Measurements from ENCODE around the gene SLC23A2.
A peak's percentile ranks its signal among the peaks of the same experiment; 100 is the strongest.

The SLC23A2 gene

GRCh38 chr20:4966826-4967751 lies 34.2 kb downstream of the SLC23A2 start:
- FAIRE-seq, result no peak

GRCh38 chr20:4962241-4962855 lies 39.0 kb downstream of the SLC23A2 start:
- FAIRE-seq (no peak), DNase-seq (ENCODE audit: low spot score) (no peak)

More at GRCh38 chr20:4966826-4967751, 34.2 kb downstream of the SLC23A2 start:
- no peak for DNase-seq (ENCODE audit: low spot score)

- DNase-seq (ENCODE audit: low spot score) (no peak), FAIRE-seq (no peak)
Measured at GRCh38 chr20:4961746-4962145, 39.6 kb downstream of the SLC23A2 start.

GRCh38 chr20:4959592-4959991 lies 41.7 kb downstream of the SLC23A2 start:
- peak; percentile 37 for DNase-seq (ENCODE audit: low spot score)
- no peak for FAIRE-seq

- DNase-seq (ENCODE audit: low spot score) (no peak), FAIRE-seq (no peak)
Measured at GRCh38 chr20:4957939-4958362, 43.4 kb downstream of the SLC23A2 start.

GRCh38 chr20:4957187-4957586 lies 44.1 kb downstream of the SLC23A2 start:
- FAIRE-seq, result no peak

GRCh38 chr20:4956200-4956810 lies 45.0 kb downstream of the SLC23A2 start:
- DNase-seq (ENCODE audit: low spot score) (peak; percentile 58), FAIRE-seq (no peak)

More at GRCh38 chr20:4957187-4957586, 44.1 kb downstream of the SLC23A2 start:
- DNase-seq (ENCODE audit: low spot score), result no peak

GRCh38 chr20:4953881-4954280 lies 47.4 kb downstream of the SLC23A2 start:
- no peak for FAIRE-seq
- DNase-seq (ENCODE audit: low spot score), result no peak

- DNase-seq (ENCODE audit: low spot score), result no peak
- FAIRE-seq, result no peak
Measured at GRCh38 chr20:4952229-4952628, 49.1 kb downstream of the SLC23A2 start.

GRCh38 chr20:4951299-4951698 lies 50.0 kb downstream of the SLC23A2 start:
- FAIRE-seq, result no peak
- DNase-seq (ENCODE audit: low spot score), result peak; percentile 66

- DNase-seq (ENCODE audit: low spot score), result no peak
- FAIRE-seq, result no peak
Measured at GRCh38 chr20:4950841-4951240, 50.5 kb downstream of the SLC23A2 start.

- no peak for DNase-seq (ENCODE audit: low spot score)
- FAIRE-seq, result no peak
Measured at GRCh38 chr20:4950437-4950836, 50.9 kb downstream of the SLC23A2 start.

GRCh38 chr20:4949833-4950178 lies 51.5 kb downstream of the SLC23A2 start:
- DNase-seq (ENCODE audit: low spot score) (no peak), FAIRE-seq (no peak)

GRCh38 chr20:4947817-4948559 lies 53.3 kb downstream of the SLC23A2 start:
- FAIRE-seq, result no peak
- DNase-seq (ENCODE audit: low spot score), result no peak

GRCh38 chr20:4946986-4947385 lies 54.3 kb downstream of the SLC23A2 start:
- DNase-seq (ENCODE audit: low spot score) (no peak), FAIRE-seq (no peak)

GRCh38 chr20:4946585-4946984 lies 54.7 kb downstream of the SLC23A2 start:
- no peak for DNase-seq (ENCODE audit: low spot score)
- FAIRE-seq, result no peak

GRCh38 chr20:4944518-4945313 lies 56.6 kb downstream of the SLC23A2 start:
- no peak for FAIRE-seq
- DNase-seq (ENCODE audit: low spot score), result no peak

GRCh38 chr20:4942331-4942730 lies 59.0 kb downstream of the SLC23A2 start:
- FAIRE-seq, result no peak
- DNase-seq (ENCODE audit: low spot score), result no peak

- no peak for DNase-seq (ENCODE audit: low spot score)
- no peak for FAIRE-seq
Measured at GRCh38 chr20:4937407-4938319, 63.6 kb downstream of the SLC23A2 start.

Data from urothelium cell line (cell line).